T-helper 2 cell treated with Interferon-gamma antibody and Interleukin-4, amounts not matched to agents 5 μg/mL and 100 μg/mL, for 36 hours (primary cell): Measurements from ENCODE around the gene SLC23A3.
A peak's percentile ranks its signal among the peaks of the same experiment; 100 is the strongest.

Source experiments
- DNase-seq: peaks from one replicate; pipeline ENCODE4 v3.0.0; 2021; ENCODE audit warnings: low spot score
- H3K27ac Mint-ChIP-seq: one replicate; pipeline ENCODE4 v1.8.0; 2021; ENCODE audit warnings: mild to moderate bottlenecking, mixed read lengths
- H3K27me3 Mint-ChIP-seq: one replicate; pipeline ENCODE4 v1.8.0; 2021; ENCODE audit warnings: low read depth, mixed read lengths
- H3K36me3 Mint-ChIP-seq: one replicate; pipeline ENCODE4 v1.8.0; 2021; ENCODE audit warnings: low read depth, mixed read lengths
- H3K4me1 Mint-ChIP-seq: one replicate; pipeline ENCODE4 v1.8.0; 2021; ENCODE audit warnings: low read depth, mixed read lengths
- H3K4me3 Mint-ChIP-seq: one replicate; pipeline ENCODE4 v1.8.0; 2022; ENCODE audit warnings: mild to moderate bottlenecking, moderate library complexity, mixed read lengths
- H3K9me3 Mint-ChIP-seq: one replicate; pipeline ENCODE4 v1.8.0; 2021; ENCODE audit warnings: mixed read lengths

Gene SLC23A3

GRCh38 chr2:219159771-219160185 lies 10.1 kb downstream of the SLC23A3 start:
- H3K27me3 Mint-ChIP-seq: no peaks in the 10 kb centered on the region
- H3K27ac Mint-ChIP-seq: peak overlapping the region; percentile 96
- H3K4me3 Mint-ChIP-seq: peak overlapping the region; percentile 94
- H3K4me1 Mint-ChIP-seq: peaks cover 19% of the 10 kb centered on the region
- peaks cover 3% of the 10 kb centered on the region for H3K36me3 Mint-ChIP-seq
- no peak for DNase-seq
- H3K9me3 Mint-ChIP-seq: no peaks in the 10 kb centered on the region

- H3K4me1 Mint-ChIP-seq: peaks cover 19% of the 10 kb centered on the region
- no peak overlapping the region for H3K4me3 Mint-ChIP-seq
- no peak for DNase-seq
- H3K27me3 Mint-ChIP-seq: no peaks in the 10 kb centered on the region
- no peaks in the 10 kb centered on the region for H3K9me3 Mint-ChIP-seq
- H3K36me3 Mint-ChIP-seq: peaks cover 7% of the 10 kb centered on the region
- H3K27ac Mint-ChIP-seq: no peak overlapping the region
Measured at GRCh38 chr2:219158586-219158985, 11.2 kb downstream of the SLC23A3 start.

DNA sequence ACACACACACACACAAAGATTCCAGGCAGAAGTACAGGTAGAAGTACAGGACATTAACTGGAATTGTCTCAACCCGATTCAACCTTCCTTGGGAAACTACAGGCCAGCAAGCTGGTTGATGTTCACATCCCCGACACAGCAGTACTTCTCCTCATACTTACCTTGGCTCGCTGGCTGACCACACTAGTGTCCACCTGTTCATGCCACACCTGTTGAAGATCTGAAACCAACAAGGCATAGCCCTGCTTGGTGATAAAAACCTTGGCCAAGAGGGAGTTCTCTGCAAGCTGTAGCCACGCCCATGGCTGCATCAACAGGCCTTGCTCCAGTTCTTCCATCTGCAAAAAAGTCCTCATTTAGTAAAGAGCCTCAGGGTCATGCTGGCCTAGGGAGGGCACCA lies 11.8 kb downstream of the SLC23A3 start:
- no peaks in the 10 kb centered on the region for H3K9me3 Mint-ChIP-seq
- no peak overlapping the region for H3K27ac Mint-ChIP-seq
- H3K4me3 Mint-ChIP-seq: no peak overlapping the region
- no peak for DNase-seq
- peaks cover 19% of the 10 kb centered on the region for H3K4me1 Mint-ChIP-seq
- peaks cover 10% of the 10 kb centered on the region for H3K36me3 Mint-ChIP-seq
- no peaks in the 10 kb centered on the region for H3K27me3 Mint-ChIP-seq

DNA sequence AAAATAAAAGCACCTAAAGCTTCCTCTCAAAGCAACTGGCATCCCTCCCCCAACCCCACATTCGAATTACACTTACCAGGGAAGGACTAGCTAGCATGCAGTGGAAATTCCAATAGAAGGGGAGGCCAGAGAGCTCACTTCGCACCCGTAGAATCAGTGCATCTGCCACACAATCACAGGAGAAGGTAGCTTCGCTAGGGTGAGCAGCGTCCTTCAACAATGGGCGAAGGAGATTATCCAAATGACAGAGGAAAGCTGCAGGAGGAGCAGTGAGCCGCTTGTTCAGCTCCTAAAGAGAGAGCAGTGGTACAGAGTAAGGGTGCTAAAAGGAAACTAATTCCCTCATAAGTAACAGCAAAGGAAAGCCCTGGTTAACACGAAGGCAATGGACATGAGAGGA lies 12.4 kb downstream of the SLC23A3 start:
- peaks cover 10% of the 10 kb centered on the region for H3K36me3 Mint-ChIP-seq
- H3K27ac Mint-ChIP-seq: no peak overlapping the region
- no peak for DNase-seq
- H3K4me3 Mint-ChIP-seq: no peak overlapping the region
- no peaks in the 10 kb centered on the region for H3K27me3 Mint-ChIP-seq
- H3K9me3 Mint-ChIP-seq: no peaks in the 10 kb centered on the region
- H3K4me1 Mint-ChIP-seq: peaks cover 19% of the 10 kb centered on the region

GRCh38 chr2:219155054-219155644 lies 14.7 kb downstream of the SLC23A3 start:
- Mint-ChIP-seq H3K27ac (no peak overlapping the region), H3K27me3 (no peaks in the 10 kb centered on the region), H3K4me1 (peaks cover 11% of the 10 kb centered on the region), H3K4me3 (no peak overlapping the region), H3K9me3 (no peaks in the 10 kb centered on the region), H3K36me3 (peaks cover 14% of the 10 kb centered on the region)
- peak; percentile 17 for DNase-seq

- Mint-ChIP-seq H3K9me3 (no peaks in the 10 kb centered on the region), H3K27me3 (no peaks in the 10 kb centered on the region), H3K4me1 (no peaks in the 10 kb centered on the region), H3K4me3 (no peak overlapping the region), H3K27ac (no peak overlapping the region), H3K36me3 (peaks cover 22% of the 10 kb centered on the region)
- no peak for DNase-seq
Measured at GRCh38 chr2:219149667-219150066, 20.2 kb downstream of the SLC23A3 start.

DNA sequence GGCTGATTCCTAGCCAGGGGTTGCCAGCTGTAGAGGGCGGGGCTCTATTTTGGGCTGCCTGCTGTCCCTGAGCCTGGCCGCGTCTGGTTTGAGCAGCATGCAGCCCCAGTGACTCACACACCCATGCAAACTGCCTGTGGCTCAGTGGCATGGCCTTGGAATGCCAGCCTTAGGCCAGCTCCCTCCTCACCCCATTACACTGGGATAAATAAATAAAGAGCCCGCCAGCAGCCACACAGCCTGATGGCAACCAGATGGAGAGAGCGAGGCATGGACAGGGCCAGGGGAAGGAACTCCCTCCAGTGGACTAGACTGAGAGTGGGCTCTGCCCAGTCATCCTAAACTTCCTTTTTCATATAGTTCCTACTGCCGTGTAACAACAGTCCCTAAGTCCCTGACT lies 27.5 kb downstream of the SLC23A3 start:
- H3K36me3 Mint-ChIP-seq: peaks cover 35% of the 10 kb centered on the region
- H3K9me3 Mint-ChIP-seq: no peaks in the 10 kb centered on the region
- H3K4me3 Mint-ChIP-seq: no peak overlapping the region
- H3K4me1 Mint-ChIP-seq: no peaks in the 10 kb centered on the region
- H3K27ac Mint-ChIP-seq: no peak overlapping the region
- no peaks in the 10 kb centered on the region for H3K27me3 Mint-ChIP-seq
- no peak for DNase-seq

DNA sequence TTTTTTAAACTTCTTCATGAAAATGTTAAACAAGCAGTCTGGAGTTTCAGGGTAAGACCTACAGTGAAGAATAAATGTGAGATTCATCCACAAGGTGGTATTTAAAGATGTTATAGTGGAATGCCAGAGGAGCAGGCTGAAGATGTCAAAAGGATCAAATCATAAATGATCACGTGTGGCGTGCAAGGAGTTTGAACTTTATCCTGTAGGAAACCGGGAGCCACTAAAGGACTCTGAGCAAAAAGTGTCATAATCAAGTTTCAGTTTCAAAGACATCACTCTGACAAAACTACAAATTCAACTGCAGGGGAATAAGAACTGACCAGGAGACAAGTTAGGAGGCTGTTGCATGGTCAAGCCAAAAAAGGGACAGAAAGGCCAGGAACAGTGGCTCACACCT lies 29.1 kb downstream of the SLC23A3 start:
- no peak for DNase-seq
- Mint-ChIP-seq H3K27me3 (no peaks in the 10 kb centered on the region), H3K9me3 (no peaks in the 10 kb centered on the region), H3K36me3 (peaks cover 30% of the 10 kb centered on the region), H3K4me3 (no peak overlapping the region), H3K4me1 (no peaks in the 10 kb centered on the region), H3K27ac (no peak overlapping the region)

DNA sequence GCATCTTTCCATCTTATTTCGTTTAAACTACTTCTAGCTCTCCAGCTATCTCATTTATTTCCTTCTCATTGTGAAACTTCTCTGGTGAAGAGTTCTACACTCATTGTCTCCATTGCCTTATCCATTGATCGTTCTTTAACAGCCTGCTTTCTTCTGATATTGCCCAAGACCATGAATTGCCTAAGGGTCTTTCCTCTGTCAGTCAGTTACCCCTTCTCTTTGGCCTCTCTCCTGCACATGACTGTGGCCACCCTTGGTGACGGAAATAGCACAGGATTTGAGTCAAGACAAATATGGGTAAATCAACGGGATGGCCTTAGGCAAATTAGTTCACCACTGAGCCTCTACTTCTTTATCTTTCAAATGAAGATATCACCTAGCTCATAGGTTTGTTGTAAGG lies 35.9 kb downstream of the SLC23A3 start:
- Mint-ChIP-seq H3K4me3 (no peak overlapping the region), H3K9me3 (no peaks in the 10 kb centered on the region), H3K27ac (no peak overlapping the region), H3K4me1 (no peaks in the 10 kb centered on the region), H3K36me3 (peaks cover 9% of the 10 kb centered on the region), H3K27me3 (no peaks in the 10 kb centered on the region)
- no peak for DNase-seq

- H3K27ac Mint-ChIP-seq: no peak overlapping the region
- no peaks in the 10 kb centered on the region for H3K9me3 Mint-ChIP-seq
Measured at GRCh38 chr2:219131744-219132143, 38.1 kb downstream of the SLC23A3 start.

GRCh38 chr2:219131327-219131726 lies 38.5 kb downstream of the SLC23A3 start:
- no peaks in the 10 kb centered on the region for H3K9me3 Mint-ChIP-seq
- no peak overlapping the region for H3K27ac Mint-ChIP-seq
- no peak overlapping the region for H3K4me3 Mint-ChIP-seq
- no peaks in the 10 kb centered on the region for H3K4me1 Mint-ChIP-seq
- no peaks in the 10 kb centered on the region for H3K36me3 Mint-ChIP-seq
- no peak for DNase-seq
- H3K27me3 Mint-ChIP-seq: no peaks in the 10 kb centered on the region

More at GRCh38 chr2:219131744-219132143, 38.1 kb downstream of the SLC23A3 start:
- no peaks in the 10 kb centered on the region for H3K27me3 Mint-ChIP-seq
- no peak overlapping the region for H3K4me3 Mint-ChIP-seq
- no peaks in the 10 kb centered on the region for H3K36me3 Mint-ChIP-seq
- no peaks in the 10 kb centered on the region for H3K4me1 Mint-ChIP-seq
- no peak for DNase-seq

DNA sequence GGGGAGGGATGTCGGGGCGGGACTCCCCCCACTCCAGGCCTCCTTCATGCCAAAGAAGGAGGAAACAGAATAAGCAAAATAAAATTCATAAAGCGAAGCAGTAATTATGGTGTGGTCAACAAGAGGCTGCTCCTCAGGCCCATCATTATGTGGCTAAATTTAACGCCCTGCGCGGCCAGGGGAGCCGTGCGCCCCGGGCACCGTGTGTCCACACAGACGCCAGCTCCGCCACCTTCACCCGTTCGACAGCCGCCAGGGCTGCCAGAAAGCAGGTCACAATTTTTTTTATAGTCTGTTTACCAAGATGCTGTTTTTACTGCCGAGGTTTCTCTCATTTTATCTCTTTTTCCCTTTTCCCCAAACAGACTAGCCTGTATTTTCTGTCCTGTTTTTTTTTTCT lies 40.2 kb downstream of the SLC23A3 start:
- no peak for DNase-seq
- no peaks in the 10 kb centered on the region for H3K4me1 Mint-ChIP-seq
- H3K36me3 Mint-ChIP-seq: no peaks in the 10 kb centered on the region
- no peak overlapping the region for H3K4me3 Mint-ChIP-seq
- no peaks in the 10 kb centered on the region for H3K9me3 Mint-ChIP-seq
- no peaks in the 10 kb centered on the region for H3K27me3 Mint-ChIP-seq
- H3K27ac Mint-ChIP-seq: no peak overlapping the region

GRCh38 chr2:219128396-219128795 lies 41.4 kb downstream of the SLC23A3 start:
- Mint-ChIP-seq H3K36me3 (no peaks in the 10 kb centered on the region), H3K27me3 (no peaks in the 10 kb centered on the region), H3K4me1 (peaks cover 4% of the 10 kb centered on the region), H3K27ac (no peak overlapping the region), H3K4me3 (no peak overlapping the region), H3K9me3 (no peaks in the 10 kb centered on the region)
- no peak for DNase-seq

DNA sequence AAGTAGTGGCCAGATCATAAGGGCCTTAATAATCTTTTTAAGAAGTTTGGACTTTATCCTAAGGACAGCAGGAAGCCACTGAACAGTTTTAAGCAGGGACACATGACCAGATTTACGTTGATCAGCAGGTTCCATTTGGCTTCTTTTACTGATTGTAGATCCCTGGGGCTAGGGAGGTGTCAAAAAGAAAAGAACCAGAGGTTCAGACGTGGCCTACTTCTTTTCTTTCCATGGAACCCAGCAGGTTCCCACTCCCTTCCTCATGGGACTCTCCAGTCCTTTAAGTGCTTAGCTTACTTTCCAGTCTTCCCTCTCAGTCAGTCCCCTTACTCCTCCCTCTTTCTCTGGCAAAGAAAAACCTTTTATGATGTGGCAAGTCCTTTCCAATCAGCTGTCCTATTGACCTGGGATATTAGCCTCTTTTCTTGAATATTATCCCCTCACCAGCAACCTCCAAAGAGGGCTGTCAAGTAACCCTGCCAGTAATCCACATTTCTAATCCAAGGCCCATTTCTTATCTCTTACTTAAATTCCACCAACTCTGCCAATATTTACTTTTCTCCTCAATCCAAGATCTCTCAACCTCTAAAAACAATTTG lies 42.7 kb downstream of the SLC23A3 start:
- H3K4me3 Mint-ChIP-seq: no peak overlapping the region
- H3K9me3 Mint-ChIP-seq: no peaks in the 10 kb centered on the region
- no peak for DNase-seq
- H3K4me1 Mint-ChIP-seq: peaks cover 4% of the 10 kb centered on the region
- H3K36me3 Mint-ChIP-seq: no peaks in the 10 kb centered on the region
- no peak overlapping the region for H3K27ac Mint-ChIP-seq
- H3K27me3 Mint-ChIP-seq: no peaks in the 10 kb centered on the region

DNA sequence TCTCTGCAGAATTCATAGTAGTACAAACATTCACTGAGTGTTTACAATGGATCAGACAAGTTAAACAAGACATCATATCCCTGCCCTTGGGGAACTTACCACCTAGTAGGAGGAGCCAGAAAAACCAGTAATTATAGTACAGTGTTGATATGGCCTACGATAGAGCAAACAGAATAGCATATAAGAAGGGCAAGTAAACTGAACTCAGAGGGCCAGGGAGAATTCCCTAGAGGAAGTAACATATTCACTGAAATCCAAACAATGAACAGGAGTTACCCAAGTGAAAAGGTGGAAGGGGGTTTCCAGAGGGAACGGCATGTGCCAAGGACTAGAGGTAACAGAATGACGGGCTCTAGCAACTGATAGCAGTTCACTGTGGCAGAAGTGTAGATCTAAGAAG lies 43.3 kb downstream of the SLC23A3 start:
- no peaks in the 10 kb centered on the region for H3K9me3 Mint-ChIP-seq
- H3K27me3 Mint-ChIP-seq: no peaks in the 10 kb centered on the region
- no peak overlapping the region for H3K4me3 Mint-ChIP-seq
- no peaks in the 10 kb centered on the region for H3K36me3 Mint-ChIP-seq
- no peak overlapping the region for H3K27ac Mint-ChIP-seq
- DNase-seq: no peak
- peaks cover 4% of the 10 kb centered on the region for H3K4me1 Mint-ChIP-seq
